ENCODE data around the gene C18orf54.

C18orf54 gene

DNA sequence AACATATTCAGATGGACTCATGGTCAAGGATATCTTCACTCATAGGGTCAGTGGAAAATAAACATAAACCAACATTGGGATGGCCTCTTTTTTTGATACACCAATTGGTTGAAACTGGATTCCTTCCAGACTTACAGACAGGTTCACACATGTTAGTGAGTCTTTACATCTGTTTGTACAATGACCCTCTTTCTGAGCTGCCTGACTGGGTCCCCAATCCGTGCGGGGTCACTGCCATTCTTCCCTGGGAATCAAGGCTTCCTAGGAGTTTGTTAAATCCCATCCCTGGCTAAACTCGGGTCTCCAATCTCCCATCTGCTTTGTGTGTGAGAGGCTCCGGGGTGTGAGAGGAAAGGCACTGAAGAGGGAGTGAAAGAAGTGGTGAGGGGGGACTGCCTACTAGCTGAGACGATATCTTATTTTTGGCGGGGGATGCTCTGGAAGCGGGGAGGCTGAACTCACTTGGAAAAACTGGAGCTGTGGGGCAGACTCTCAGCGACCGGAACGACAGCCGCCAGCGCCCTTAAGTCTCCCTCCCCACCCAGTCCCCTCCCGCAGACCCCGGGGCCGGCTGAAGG lies 535 bp upstream of the C18orf54 start:
- ChIA-PET POLR2A (interaction anchor here (0.9 to 1.8 kb wide), 9 partner anchors 10 to 139 kb away, joined by 3 to 11 read pairs (median 4); partner anchors contain the start of genes MBD2 and POLI), CTCF (no interaction called here)
- no peak for DNase-seq (ENCODE audit: extremely low spot score)
- TF ChIP-seq ARNT (IDR thresholded peaks at IDR 0.05) (no peak), TARDBP (IDR thresholded peaks at IDR 0.05) (no peak), FOXK2 (IDR thresholded peaks at IDR 0.05) (no peak), SUZ12 (IDR thresholded peaks at IDR 0.05) (no peak), HDGF (IDR thresholded peaks at IDR 0.05; ENCODE audit: borderline replicate concordance) (no peak), CTBP1 (IDR thresholded peaks at IDR 0.05; ENCODE audit: borderline replicate concordance) (no peak), NFRKB (IDR thresholded peaks at IDR 0.05) (no peak), ZNF384 (IDR thresholded peaks at IDR 0.05) (no peak), FOXA1 (IDR thresholded peaks at IDR 0.05) (no peak), L3MBTL2 (conservative IDR thresholded peaks at IDR 0.05) (no peak), LEF1 (IDR thresholded peaks at IDR 0.05; ENCODE audit: borderline replicate concordance) (no peak), FOXM1 (IDR thresholded peaks at IDR 0.05; ENCODE audit: borderline replicate concordance) (no peak), SP1 (IDR thresholded peaks at IDR 0.05) (no peak), ELF4 (IDR thresholded peaks at IDR 0.05) (no peak)

DNA sequence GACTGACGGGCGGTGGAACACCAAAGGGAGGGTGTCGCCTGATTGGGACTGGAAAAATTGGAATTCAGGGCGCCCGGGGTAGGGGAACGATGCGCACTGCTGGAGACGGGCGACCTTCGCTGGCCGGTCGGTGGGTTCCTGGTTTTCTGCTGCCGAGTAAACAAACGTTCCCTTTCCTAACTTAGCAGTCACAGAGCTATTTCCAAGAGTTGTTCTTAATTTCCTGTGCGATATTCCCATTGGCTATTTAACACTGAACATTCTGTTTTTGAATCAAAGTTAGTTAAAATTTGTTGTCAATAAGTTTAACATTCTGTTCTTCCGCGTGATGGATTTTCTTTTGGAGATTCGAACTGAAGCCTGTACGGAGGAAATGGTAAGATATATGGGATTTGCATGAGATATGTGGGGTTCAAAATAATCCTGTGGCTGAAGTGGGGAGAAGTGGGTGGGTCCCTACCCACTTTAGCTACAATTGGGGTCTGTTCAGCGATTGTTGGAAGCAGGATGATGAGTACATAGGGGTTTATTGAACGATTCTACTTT lies 862 bp downstream of the C18orf54 start:
- CTCF ChIA-PET: no interaction called here
- TF ChIP-seq FOXM1 (IDR thresholded peaks at IDR 0.05; ENCODE audit: borderline replicate concordance): no peak
- POLR2A ChIA-PET: interaction anchor here (1.6 to 1.8 kb wide), 2 partner anchors 40 to 88 kb away, joined by 4 to 11 read pairs; partner anchors contain the start of gene POLI
- DNase-seq (ENCODE audit: extremely low spot score): no peak

DNA sequence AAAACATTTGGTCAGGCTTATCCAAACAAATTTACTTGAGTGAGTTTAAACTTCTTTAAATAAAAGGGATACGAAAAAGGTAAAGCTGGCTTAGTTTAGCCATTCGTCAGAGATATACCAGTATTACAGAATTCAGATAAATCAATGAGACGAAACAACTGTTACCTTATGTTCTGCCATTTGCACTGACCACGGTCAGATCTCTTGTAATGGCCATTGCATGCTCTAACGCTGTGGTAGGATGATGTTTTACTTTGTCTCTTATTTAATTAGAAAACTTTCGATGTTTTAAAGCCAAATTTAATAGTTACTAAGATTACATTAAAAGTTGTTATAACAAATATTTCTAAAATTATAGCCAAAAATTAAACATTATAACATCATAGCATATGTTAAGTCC lies 1.5 kb downstream of the C18orf54 start:
- CTCF ChIA-PET: no interaction called here
- POLR2A ChIA-PET: no interaction called here
- no peak for DNase-seq (ENCODE audit: extremely low spot score)
- TF ChIP-seq SUZ12 (IDR thresholded peaks at IDR 0.05): no peak
- no peak for TF ChIP-seq HDGF (IDR thresholded peaks at IDR 0.05; ENCODE audit: borderline replicate concordance)
- TF ChIP-seq SP1 (IDR thresholded peaks at IDR 0.05): no peak
- no peak for TF ChIP-seq ARNT (IDR thresholded peaks at IDR 0.05)
- TF ChIP-seq FOXK2 (IDR thresholded peaks at IDR 0.05): no peak
- TF ChIP-seq LEF1 (IDR thresholded peaks at IDR 0.05; ENCODE audit: borderline replicate concordance): no peak
- no peak for TF ChIP-seq FOXM1 (IDR thresholded peaks at IDR 0.05; ENCODE audit: borderline replicate concordance)
- TF ChIP-seq NFRKB (IDR thresholded peaks at IDR 0.05): no peak
- TF ChIP-seq L3MBTL2 (conservative IDR thresholded peaks at IDR 0.05): no peak
- no peak for TF ChIP-seq FOXA1 (IDR thresholded peaks at IDR 0.05)
- no peak for TF ChIP-seq TARDBP (IDR thresholded peaks at IDR 0.05)
- TF ChIP-seq ELF4 (IDR thresholded peaks at IDR 0.05): no peak
- TF ChIP-seq BHLHE40 (IDR thresholded peaks at IDR 0.05; ENCODE audit: borderline replicate concordance): no peak
- TF ChIP-seq CTBP1 (IDR thresholded peaks at IDR 0.05; ENCODE audit: borderline replicate concordance): no peak
- TF ChIP-seq ZNF384 (IDR thresholded peaks at IDR 0.05): no peak
- no peak for TF ChIP-seq PKNOX1 (IDR thresholded peaks at IDR 0.05)

DNA sequence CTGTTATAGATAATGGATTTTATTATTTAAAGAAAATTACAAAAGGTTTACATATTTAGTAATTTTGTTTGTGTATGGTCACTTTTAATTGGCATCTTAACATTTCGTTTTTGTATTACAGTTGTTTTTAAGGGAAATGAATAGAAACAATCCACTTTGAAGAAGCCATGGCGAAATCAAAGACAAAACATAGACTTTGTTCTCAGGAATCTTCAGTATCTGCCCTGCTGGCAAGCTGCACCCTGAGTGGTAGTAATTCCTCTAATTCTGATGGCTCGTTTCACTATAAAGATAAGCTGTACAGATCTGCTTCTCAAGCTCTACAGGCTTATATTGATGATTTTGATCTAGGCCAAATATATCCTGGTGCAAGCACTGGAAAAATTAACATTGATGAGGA lies 2.7 kb downstream of the C18orf54 start:
- DNase-seq (ENCODE audit: extremely low spot score): no peak
- CTCF ChIA-PET: no interaction called here

DNA sequence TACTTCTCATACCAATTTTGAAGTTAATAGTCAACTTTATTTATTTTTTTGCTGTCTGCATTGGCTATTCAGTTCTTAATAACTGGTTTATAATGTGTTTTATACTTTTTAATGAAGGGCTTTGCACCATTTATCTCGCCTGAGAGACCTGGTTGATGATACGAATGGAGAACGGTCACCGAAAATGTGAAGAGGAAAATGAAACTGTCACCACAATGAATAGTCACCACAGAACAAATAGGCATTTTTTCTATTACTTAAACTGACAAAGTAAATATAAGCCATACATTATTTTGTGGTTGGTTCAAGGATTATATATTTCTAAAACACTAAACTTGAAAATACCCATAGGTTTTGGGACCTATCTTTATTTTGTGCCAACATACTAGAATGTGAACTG lies 20.4 kb downstream of the C18orf54 start:
- TF ChIP-seq ELF4 (IDR thresholded peaks at IDR 0.05) (no peak), HDGF (IDR thresholded peaks at IDR 0.05; ENCODE audit: borderline replicate concordance) (no peak), CTBP1 (IDR thresholded peaks at IDR 0.05; ENCODE audit: borderline replicate concordance) (no peak), ZNF384 (IDR thresholded peaks at IDR 0.05) (no peak), ARNT (IDR thresholded peaks at IDR 0.05) (no peak), FOXK2 (IDR thresholded peaks at IDR 0.05) (no peak), BHLHE40 (IDR thresholded peaks at IDR 0.05; ENCODE audit: borderline replicate concordance) (no peak), L3MBTL2 (conservative IDR thresholded peaks at IDR 0.05) (no peak), LEF1 (IDR thresholded peaks at IDR 0.05; ENCODE audit: borderline replicate concordance) (no peak), PKNOX1 (IDR thresholded peaks at IDR 0.05) (no peak), SUZ12 (IDR thresholded peaks at IDR 0.05) (no peak), FOXA1 (IDR thresholded peaks at IDR 0.05) (no peak), FOXM1 (IDR thresholded peaks at IDR 0.05; ENCODE audit: borderline replicate concordance) (no peak), SP1 (IDR thresholded peaks at IDR 0.05) (no peak), TARDBP (IDR thresholded peaks at IDR 0.05) (no peak)
- no peak for DNase-seq (ENCODE audit: extremely low spot score)
- CTCF ChIA-PET: no interaction called here
- POLR2A ChIA-PET: no interaction called here

More for the DNA sequence above, 2.7 kb downstream of the C18orf54 start:
- no peak for TF ChIP-seq SUZ12 (IDR thresholded peaks at IDR 0.05)
- TF ChIP-seq FOXK2 (IDR thresholded peaks at IDR 0.05): no peak
- no peak for TF ChIP-seq LEF1 (IDR thresholded peaks at IDR 0.05; ENCODE audit: borderline replicate concordance)
- no peak for TF ChIP-seq BHLHE40 (IDR thresholded peaks at IDR 0.05; ENCODE audit: borderline replicate concordance)
- no peak for TF ChIP-seq ELF4 (IDR thresholded peaks at IDR 0.05)
- no peak for TF ChIP-seq NFRKB (IDR thresholded peaks at IDR 0.05)
- no peak for TF ChIP-seq SP1 (IDR thresholded peaks at IDR 0.05)
- no peak for TF ChIP-seq ARNT (IDR thresholded peaks at IDR 0.05)
- TF ChIP-seq HDGF (IDR thresholded peaks at IDR 0.05; ENCODE audit: borderline replicate concordance): no peak
- no peak for TF ChIP-seq FOXA1 (IDR thresholded peaks at IDR 0.05)
- TF ChIP-seq TARDBP (IDR thresholded peaks at IDR 0.05): no peak
- no peak for TF ChIP-seq L3MBTL2 (conservative IDR thresholded peaks at IDR 0.05)
- TF ChIP-seq FOXM1 (IDR thresholded peaks at IDR 0.05; ENCODE audit: borderline replicate concordance): no peak
- TF ChIP-seq ZNF384 (IDR thresholded peaks at IDR 0.05): no peak
- TF ChIP-seq PKNOX1 (IDR thresholded peaks at IDR 0.05): no peak
- TF ChIP-seq CTBP1 (IDR thresholded peaks at IDR 0.05; ENCODE audit: borderline replicate concordance): no peak
- POLR2A ChIA-PET: no interaction called here

DNA sequence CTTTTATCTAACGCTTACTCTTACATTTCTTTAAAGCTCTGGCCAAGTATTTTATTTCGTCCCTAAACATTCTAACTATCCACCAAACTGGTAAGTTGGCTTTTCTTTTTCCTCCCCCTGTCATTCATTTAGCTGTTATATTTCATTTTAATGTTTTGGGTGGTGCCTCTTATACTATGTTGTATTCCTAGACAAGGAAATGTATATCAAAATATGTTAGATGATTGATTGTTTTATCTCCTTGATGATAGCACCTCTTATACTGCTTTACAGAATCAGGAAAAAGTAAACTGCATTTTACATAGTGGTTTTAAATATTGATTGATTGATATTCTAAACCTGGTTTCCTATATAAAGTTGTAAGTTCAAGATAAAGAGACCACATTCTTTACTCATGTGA lies 23.9 kb downstream of the C18orf54 start:
- ChIA-PET POLR2A (no interaction called here), CTCF (no interaction called here)
- DNase-seq (ENCODE audit: extremely low spot score): no peak
- TF ChIP-seq TARDBP (IDR thresholded peaks at IDR 0.05) (no peak), SP1 (IDR thresholded peaks at IDR 0.05) (no peak), FOXK2 (IDR thresholded peaks at IDR 0.05) (no peak), SUZ12 (IDR thresholded peaks at IDR 0.05) (no peak), HDGF (IDR thresholded peaks at IDR 0.05; ENCODE audit: borderline replicate concordance) (no peak), BHLHE40 (IDR thresholded peaks at IDR 0.05; ENCODE audit: borderline replicate concordance) (no peak), CTBP1 (IDR thresholded peaks at IDR 0.05; ENCODE audit: borderline replicate concordance) (no peak), ELF4 (IDR thresholded peaks at IDR 0.05) (no peak), LEF1 (IDR thresholded peaks at IDR 0.05; ENCODE audit: borderline replicate concordance) (no peak), ZNF384 (IDR thresholded peaks at IDR 0.05) (no peak), FOXM1 (IDR thresholded peaks at IDR 0.05; ENCODE audit: borderline replicate concordance) (no peak), ARNT (IDR thresholded peaks at IDR 0.05) (no peak), PKNOX1 (IDR thresholded peaks at IDR 0.05) (no peak), NFRKB (IDR thresholded peaks at IDR 0.05) (no peak), FOXA1 (IDR thresholded peaks at IDR 0.05) (no peak), L3MBTL2 (conservative IDR thresholded peaks at IDR 0.05) (no peak)
